K562 (cell line): ENCODE measurements around the gene TANC1. TPM values are rescaled to one million over a fixed set of nuclear protein-coding genes. Genes with fewer than 3 reads are reported as not detected.

Experiments used
- ATAC-seq: fragments of 200-7000 bp; cut with Tn5 transposase; 3 replicates; pipeline ENCODE4 v1.9.1; 2020; ENCODE audit warnings: moderate library complexity
- BruUV-seq: library from RNA; stranded (reverse); fragments of 400-500 nt; replicated peaks from 2 replicates; lab custom pipeline; 2021; lab: Mats Ljungman, UMichigan
- CTCF ChIA-PET: fragments of 300-600 bp; formaldehyde crosslinking; extraction: SDS; loops from one replicate; lab custom pipeline; 2021; ENCODE audit warnings: low intra/inter-chr PET ratio; lab: Yijun Ruan, JAX
- POLR2A ChIA-PET: fragments of 300-600, 350-650 bp; sonication (Branson Sonifier 250); formaldehyde crosslinking; extraction: SDS; loops from one replicate; lab custom pipeline; 2021; ENCODE audit warnings: antibody characterized with exemption, inconsistent platforms; lab: Yijun Ruan, JAX
- DNase-seq, 4 experiments: peaks; one replicate each; pipeline versions ENCODE4 v3.0.0 to v3.0.0-alpha.2; 2011 to 2018; ENCODE audit warnings: low spot score in 3 of 4, mixed read lengths in 3 of 4; ENCODE audit errors: extremely low read depth in 1 of 4
- FAIRE-seq: peaks from 2 replicates; lab custom pipeline; 2011; peaks lifted over from hg19 to GRCh38; lab: Jason Lieb, UNC
- H2AFZ ChIP-seq: 2 replicates; pipeline ENCODE4 v1.6.0; 2011; ENCODE audit warnings: low read depth, low read length, control low read depth, inconsistent platforms
- H3K27ac ChIP-seq: fragments of 200-600 bp; 3 replicates; pipeline ENCODE4 v1.8.0; 2011; ENCODE audit warnings: low read depth, mild to moderate bottlenecking, control low read depth, inconsistent platforms, low read length, moderate library complexity, mixed read lengths; ENCODE audit errors: extremely low read depth
- H3K27me3 ChIP-seq, 2 experiments: fragments of 300-600 bp in 1 of 2; 2 replicates in 1 of 2; 3 replicates in 1 of 2; pipeline versions ENCODE4 v1.6.0 to v1.8.0; 2011; ENCODE audit warnings: inconsistent platforms in 2 of 2, low read length in 2 of 2, mild to moderate bottlenecking in 1 of 2, mixed read lengths in 1 of 2, moderate library complexity in 1 of 2; ENCODE audit not compliant: control insufficient read depth in 2 of 2, insufficient read depth in 2 of 2
- H3K36me3 ChIP-seq: fragments of 300-600 bp; 3 replicates; pipeline ENCODE4 v1.8.0; 2011; ENCODE audit warnings: mild to moderate bottlenecking, low read length, inconsistent platforms; ENCODE audit not compliant: control insufficient read depth, insufficient read depth
- H3K4me1 ChIP-seq, 2 experiments: fragments of 200-600 bp in 1 of 2; replicated peaks in 1 of 2; 2 replicates in 1 of 2; 3 replicates in 1 of 2; pipeline versions ENCODE4 v1.5.1 to v1.8.0; 2011; ENCODE audit warnings: inconsistent platforms in 2 of 2, low read length in 2 of 2, mild to moderate bottlenecking in 1 of 2, mixed read lengths in 1 of 2, moderate library complexity in 1 of 2; ENCODE audit not compliant: control insufficient read depth in 2 of 2, insufficient read depth in 2 of 2
- H3K4me2 ChIP-seq: 2 replicates; pipeline ENCODE4 v1.6.1; 2011; ENCODE audit warnings: low read length, control low read depth, inconsistent platforms, mixed read lengths; ENCODE audit not compliant: insufficient read depth
- H3K4me3 ChIP-seq: fragments of 200-600 bp; sonication (generic), shearing (Covaris generic); 2 replicates; pipeline ENCODE4 v1.5.1; 2016; ENCODE audit warnings: control low read depth, inconsistent platforms
- H3K79me2 ChIP-seq: fragments of 200-600 bp; 3 replicates; pipeline ENCODE4 v1.8.0; 2011; ENCODE audit warnings: low read length, inconsistent platforms; ENCODE audit not compliant: control insufficient read depth, insufficient read depth
- H3K9ac ChIP-seq, 2 experiments: 2 replicates each; pipeline versions ENCODE4 v1.6.0 to v1.6.1; 2011; ENCODE audit warnings: low read depth in 2 of 2, low read length in 2 of 2, control low read depth in 1 of 2, inconsistent platforms in 1 of 2, mild to moderate bottlenecking in 1 of 2, mixed read lengths in 1 of 2; ENCODE audit not compliant: insufficient read depth in 1 of 2
- H3K9me1 ChIP-seq: one replicate; pipeline ENCODE4 v1.6.0; 2011; ENCODE audit warnings: inconsistent platforms, mild to moderate bottlenecking, low read length, moderate library complexity; ENCODE audit not compliant: control insufficient read depth, insufficient read depth
- H3K9me3 ChIP-seq: replicated peaks from 2 replicates; pipeline ENCODE4 v1.5.1; 2011; ENCODE audit warnings: low read depth, low read length, inconsistent platforms; ENCODE audit not compliant: control insufficient read depth, insufficient read depth
- H4K20me1 ChIP-seq: replicated peaks from 2 replicates; pipeline ENCODE4 v1.6.1; 2011; ENCODE audit warnings: low read length, inconsistent platforms, mixed read lengths; ENCODE audit not compliant: control insufficient read depth, insufficient read depth
- ARNT ChIP-seq, 2 experiments: fragments of 450-650 bp; IDR thresholded peaks; 2 replicates each; pipeline ENCODE4 v1.6.1; 2016; ENCODE audit warnings: mild to moderate bottlenecking in 1 of 2
- CBX2 ChIP-seq: fragments of 200-600 bp; sonication (generic); IDR thresholded peaks from one replicate; pipeline ENCODE4 v1.6.1; 2012; ENCODE audit warnings: mild to moderate bottlenecking, low read length, inconsistent platforms; ENCODE audit not compliant: insufficient read depth, poor library complexity, severe bottlenecking
- ETS2 ChIP-seq: IDR thresholded peaks from 2 replicates; pipeline ENCODE4 v1.6.1; 2016; ENCODE audit warnings: borderline replicate concordance, missing genetic modification characterization, mild to moderate bottlenecking, moderate library complexity, missing compliant biosample characterization; ENCODE audit not compliant: poor library complexity, severe bottlenecking
- HLTF ChIP-seq: fragments of 450-650 bp; IDR thresholded peaks from 2 replicates; pipeline ENCODE4 v1.6.1; 2016
- HOXB6 ChIP-seq: fragments of 250-450 bp; sonication (Bioruptor Pico); IDR thresholded peaks from 2 replicates; pipeline ENCODE4 v1.5.1; 2022; ENCODE audit warnings: mild to moderate bottlenecking, borderline replicate concordance
- NR2F6 ChIP-seq: fragments of 450-650 bp; formaldehyde crosslinking; IDR thresholded peaks from 2 replicates; pipeline ENCODE4 v1.4.0; 2020; ENCODE audit warnings: mild to moderate bottlenecking
- NUFIP1 ChIP-seq: fragments of 450-650 bp; IDR thresholded peaks from 2 replicates; pipeline ENCODE4 v1.6.1; 2018; ENCODE audit not compliant: partially characterized antibody
- PCBP2 ChIP-seq: fragments of 200-400 bp; formaldehyde crosslinking; IDR thresholded peaks from 2 replicates; pipeline ENCODE4 v1.6.1; 2018; ENCODE audit warnings: low read length, low read depth, mild to moderate bottlenecking, moderate library complexity; ENCODE audit not compliant: poor library complexity, severe bottlenecking
- TAF1 ChIP-seq: IDR thresholded peaks from 2 replicates; pipeline ENCODE4 v1.6.1; 2011; ENCODE audit warnings: mild to moderate bottlenecking, low read length, moderate library complexity; ENCODE audit not compliant: insufficient read depth, control insufficient read depth, severe bottlenecking; ENCODE audit errors: extremely low read depth
- TCF3 ChIP-seq: sonication (generic); formaldehyde crosslinking; IDR thresholded peaks from 2 replicates; pipeline ENCODE4 v1.4.0; 2020; ENCODE audit warnings: mild to moderate bottlenecking, missing genetic modification reagents
- ZKSCAN8 ChIP-seq: fragments of 200-800 bp; sonication (Bioruptor generic); IDR thresholded peaks from 2 replicates; pipeline ENCODE4 v1.6.1; 2016; ENCODE audit warnings: missing genetic modification characterization, missing compliant biosample characterization
- ZNF12 ChIP-seq: sonication (generic); formaldehyde crosslinking; IDR thresholded peaks from 2 replicates; pipeline ENCODE4 v1.4.0; 2020; ENCODE audit warnings: mild to moderate bottlenecking, missing genetic modification reagents
- ZNF134 ChIP-seq: fragments of 250-450 bp; sonication (Bioruptor Pico); conservative IDR thresholded peaks from 2 replicates; pipeline ENCODE4 v1.4.0; 2020
- ZNF445 ChIP-seq: fragments of 250-450 bp; sonication (Bioruptor Pico); IDR thresholded peaks from 2 replicates; pipeline ENCODE4 v1.4.0; 2020; ENCODE audit warnings: low read depth, mild to moderate bottlenecking, moderate library complexity
- WGBS: fragments of 100-300 bp; shearing (Covaris generic); methylation state at CpG from one replicate; pipeline ENCODE4 v1.1.6; 2016; ENCODE audit warnings: low coverage, mixed read lengths; ENCODE audit not compliant: insufficient coverage; ENCODE audit errors: missing lambda C conversion rate; 5-methylcytosine and 5-hydroxymethylcytosine counted together
- in situ Hi-C: fragments of 300-500 bp; cut with MboI; formaldehyde crosslinking; loops from 4 replicates; pipeline ENCODE4 v1.15.0; 2018; ENCODE audit warnings: inconsistent platforms, mixed read lengths
- intact Hi-C: fragments of 100-400 bp; cut with micrococcal nuclease; formaldehyde crosslinking; loops from 2 replicates; pipeline ENCODE4 v1.14.2; 2022
- polyA plus RNA-seq, 8 experiments: library from polyadenylated mRNA; depleted of rRNA in 4 of 8; stranded (reverse) in 5 of 8; unstranded in 3 of 8; fragments of >200 nt; fragmentation: Nextera tagmentation in 2 of 8; fragmentation: Illumina TruSeq in 1 of 8; extraction: Ambion mirVana in 2 of 8; extraction: Trizol in 1 of 8; gene quantifications; 2 replicates each; pipeline versions ENCODE4 v1.2.1 to v1.2.3, GENCODE V29; 2011 to 2014; ENCODE audit warnings: inconsistent platforms in 1 of 8, missing spikeins in 1 of 8
- total RNA-seq, 7 experiments: library from RNA; depleted of rRNA in 6 of 7; stranded (reverse); fragments of >200 nt in 6 of 7; fragmentation: Illumina TruSeq in 2 of 7; extraction: Trizol in 2 of 7; gene quantifications; 2 replicates each; pipeline versions ENCODE4 v1.2.1 to v1.2.3, GENCODE V29; 2011 to 2021; ENCODE audit warnings: low replicate concordance in 1 of 7
- TF ChIP-seq, protein P1 (sequence below): fragments of 450-650 bp; IDR thresholded peaks from 2 replicates; pipeline ENCODE4 v1.6.1; 2014; ENCODE audit warnings: low read depth, mild to moderate bottlenecking, moderate library complexity, borderline replicate concordance

The TANC1 gene
- total and polyA plus RNA-seq, 9 of the 15 experiments (the other 6 are each of a cell fraction or from before 2014, with no cell fraction given): under 0.01 to 0.20 (median 0.07) TPM; not detected in 1

DNA sequence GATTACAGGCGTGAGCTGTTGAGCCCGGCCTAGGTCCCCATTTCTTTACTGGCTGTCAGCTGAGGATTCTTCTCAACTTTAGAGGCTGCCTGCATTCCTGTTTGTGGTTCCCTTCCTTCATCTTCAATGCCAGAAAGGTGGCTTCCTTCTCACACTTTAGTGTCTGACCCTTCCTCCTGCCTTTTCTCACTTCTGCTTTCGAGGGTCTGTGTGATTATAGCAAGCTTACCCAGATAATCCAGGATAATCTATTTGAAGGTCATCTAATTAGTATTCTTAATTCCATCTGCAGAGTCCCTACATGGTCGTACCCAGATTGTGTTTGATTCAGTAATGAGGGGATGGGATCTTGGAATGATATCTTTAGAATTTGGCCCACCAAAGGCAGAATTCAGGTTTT, 157.4 kb downstream of the TANC1 start:
- CTCF ChIA-PET: no interaction called here
- no TSS peak for BruUV-seq
- no peak overlapping the region for H3K4me2 ChIP-seq
- H3K27ac ChIP-seq: no peak overlapping the region
- WGBS: 81% methylated on average over 4 of the region's 4 CpGs
- TF ChIP-seq ZNF134 (CRISPR knock-in tag): no peak
- TF ChIP-seq HOXB6 (CRISPR knock-in tag): no peak
- TF ChIP-seq ZKSCAN8 (CRISPR knock-in tag): no peak
- no peak for TF ChIP-seq ZNF445
- no peak for TF ChIP-seq TCF3 (CRISPR knock-in tag)
- TF ChIP-seq, protein P1, sequence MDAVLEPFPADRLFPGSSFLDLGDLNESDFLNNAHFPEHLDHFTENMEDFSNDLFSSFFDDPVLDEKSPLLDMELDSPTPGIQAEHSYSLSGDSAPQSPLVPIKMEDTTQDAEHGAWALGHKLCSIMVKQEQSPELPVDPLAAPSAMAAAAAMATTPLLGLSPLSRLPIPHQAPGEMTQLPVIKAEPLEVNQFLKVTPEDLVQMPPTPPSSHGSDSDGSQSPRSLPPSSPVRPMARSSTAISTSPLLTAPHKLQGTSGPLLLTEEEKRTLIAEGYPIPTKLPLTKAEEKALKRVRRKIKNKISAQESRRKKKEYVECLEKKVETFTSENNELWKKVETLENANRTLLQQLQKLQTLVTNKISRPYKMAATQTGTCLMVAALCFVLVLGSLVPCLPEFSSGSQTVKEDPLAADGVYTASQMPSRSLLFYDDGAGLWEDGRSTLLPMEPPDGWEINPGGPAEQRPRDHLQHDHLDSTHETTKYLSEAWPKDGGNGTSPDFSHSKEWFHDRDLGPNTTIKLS: no peak
- TF ChIP-seq CBX2: no peak
- TF ChIP-seq NUFIP1: no peak
- no peak for TF ChIP-seq ARNT (IDR thresholded peaks at IDR 0.05)
- no peak for TF ChIP-seq PCBP2
- TF ChIP-seq TAF1: no peak
- TF ChIP-seq ETS2 (tag): no peak
- no peak for TF ChIP-seq NR2F6 (CRISPR knock-in tag)
- no peak for TF ChIP-seq HLTF
- no peak for TF ChIP-seq ZNF12
- TF ChIP-seq, all 486 proteins: peak for 0
- H3K9ac ChIP-seq: no peak overlapping the region
- H3K36me3 ChIP-seq: no peaks in the 10 kb centered on the region
- H3K79me2 ChIP-seq: no peaks in the 10 kb centered on the region
- intact Hi-C loops: no loop called here
- H3K27me3 ChIP-seq: no peaks in the 10 kb centered on the region
- H3K4me1 ChIP-seq: peaks cover 16 to 24% of the 10 kb centered on the region in 2 experiments
- POLR2A ChIA-PET: interaction anchor here (0.9 to 1.0 kb wide), 2 partner anchors 74 to 587 kb away, joined by 3 to 4 read pairs; no protein-coding TSS in a partner anchor
- no peaks in the 10 kb centered on the region for H3K9me1 ChIP-seq
- no peak for ATAC-seq
- H3K9me3 ChIP-seq: no peaks in the 10 kb centered on the region
- no peaks in the 10 kb centered on the region for H4K20me1 ChIP-seq
- in situ Hi-C loops: loop anchor here (10.0 kb wide), 1 partner anchor 221 kb away; no protein-coding TSS in a partner anchor
- H2AFZ ChIP-seq: no peak overlapping the region
- no peak for DNase-seq
- FAIRE-seq: no peak
- H3K4me3 ChIP-seq: no peak overlapping the region
